ENCODE measurements around the gene NUP62. TPM values are rescaled to one million over a fixed set of nuclear protein-coding genes. Genes with fewer than 3 reads are reported as not detected.

Gene NUP62
- total and polyA plus RNA-seq, 8 donors, result 39.2 to 66.2 (median 60.0) TPM

- Histone ChIP-seq H3K27ac (no peak overlapping the region), H3K4me1 (peaks cover 18 to 25% of the 10 kb centered on the region in 2 donors), H3K4me3 (no peak overlapping the region), H3K27me3 (no peaks in the 10 kb centered on the region), H3K9me3 (no peaks in the 10 kb centered on the region), H3K36me3 (peaks cover 0 to 74% of the 10 kb centered on the region in 2 donors)
- no peak for TF ChIP-seq CTCF (IDR thresholded peaks at IDR 0.05)
- no peak for ATAC-seq
- DNase-seq, result peak in 2 of 4 donors; percentile 36 to 80
- intact Hi-C loops (cut with DNase I), result no loop called here
These were observed 66.7 kb downstream of the NUP62 start for GRCh38 chr19:49862391-49863253.

- no peak for ATAC-seq
- peak in 2 of 4 donors; percentile 36 to 79 for DNase-seq
- Histone ChIP-seq H3K27me3 (no peaks in the 10 kb centered on the region), H3K9me3 (no peaks in the 10 kb centered on the region), H3K4me1 (peaks cover 18 to 23% of the 10 kb centered on the region in 2 donors), H3K27ac (no peak overlapping the region), H3K36me3 (peaks cover 0 to 83% of the 10 kb centered on the region in 2 donors), H3K4me3 (no peak overlapping the region)
- intact Hi-C loops (cut with DNase I), result no loop called here
- TF ChIP-seq CTCF (IDR thresholded peaks at IDR 0.05), result no peak
These were observed 67.5 kb downstream of the NUP62 start for GRCh38 chr19:49861541-49862378.

- peak in 3 of 4 donors; percentile 42 to 82 (median 66) for DNase-seq
- H3K4me3 ChIP-seq, result no peak overlapping the region
- no peaks in the 10 kb centered on the region for H3K27me3 ChIP-seq
- peaks cover 0 to 89% of the 10 kb centered on the region in 2 donors for H3K36me3 ChIP-seq
- TF ChIP-seq CTCF (IDR thresholded peaks at IDR 0.05), result no peak
- H3K4me1 ChIP-seq, result peaks cover 11 to 16% of the 10 kb centered on the region in 2 donors
- intact Hi-C loops (cut with DNase I), result no loop called here
- ATAC-seq, result peak; percentile 42
- no peaks in the 10 kb centered on the region for H3K9me3 ChIP-seq
- H3K27ac ChIP-seq, result no peak overlapping the region
These were observed 68.2 kb downstream of the NUP62 start for GRCh38 chr19:49861107-49861506.

GRCh38 chr19:49860336-49861102 is 68.8 kb downstream of the NUP62 start:
- H3K27ac ChIP-seq, result no peak overlapping the region
- H3K27me3 ChIP-seq, result no peaks in the 10 kb centered on the region
- ATAC-seq, result no peak
- H3K4me1 ChIP-seq, result peaks cover 5 to 11% of the 10 kb centered on the region in 2 donors
- H3K4me3 ChIP-seq, result no peak overlapping the region
- H3K36me3 ChIP-seq, result peaks cover 0 to 93% of the 10 kb centered on the region in 2 donors
- intact Hi-C loops (cut with DNase I), result no loop called here
- peak in 1 of 4 donors; percentile 51 for DNase-seq
- no peak for TF ChIP-seq CTCF (IDR thresholded peaks at IDR 0.05)
- no peaks in the 10 kb centered on the region for H3K9me3 ChIP-seq

Data from left lung (tissue), 10 donors.